Fibroblast of mammary gland (primary cell): ENCODE results near the gene KRTAP10-8.
"Not testable (repeated sequence)": the region's sequence is repeated elsewhere in the genome, so short reads cannot be mapped to it uniquely, and the experiment has no call there.

Source experiments
- DNase-seq: peaks from one replicate; pipeline ENCODE4 v3.0.0-alpha.2; 2010; ENCODE audit warnings: low read depth
- H3K4me3 ChIP-seq: 2 replicates; pipeline ENCODE4 v1.5.1; 2011; ENCODE audit warnings: low read depth, mild to moderate bottlenecking, low read length, moderate library complexity; ENCODE audit not compliant: control insufficient read depth
- TF ChIP-seq, protein P1 (sequence below): conservative IDR thresholded peaks from 2 replicates; pipeline ENCODE4 v1.5.1; 2011; ENCODE audit warnings: low read depth, low read length, inconsistent platforms; ENCODE audit not compliant: control insufficient read depth, insufficient read depth

The KRTAP10-8 gene

DNA sequence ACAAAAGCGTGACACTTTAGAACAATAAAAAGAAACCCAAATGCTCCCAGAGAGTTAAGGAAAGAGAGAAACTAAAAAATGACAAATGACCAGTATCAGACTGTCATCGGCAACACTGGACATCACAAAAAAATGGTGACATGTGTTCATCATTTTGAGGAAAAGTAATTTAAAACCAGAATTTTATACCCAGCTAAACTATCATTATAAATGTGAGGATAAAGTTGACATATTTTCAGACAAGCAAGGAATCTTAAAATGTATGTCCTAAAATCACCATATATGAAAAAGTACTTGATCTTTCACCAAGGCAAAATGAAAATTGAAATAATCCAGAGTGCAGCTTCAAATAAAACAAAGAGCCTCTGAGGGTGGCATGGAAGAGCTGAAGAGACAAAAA, 33.0 kb downstream of the KRTAP10-8 start:
- no peak for DNase-seq
- no peak overlapping the region for H3K4me3 ChIP-seq
- TF ChIP-seq, protein P1, sequence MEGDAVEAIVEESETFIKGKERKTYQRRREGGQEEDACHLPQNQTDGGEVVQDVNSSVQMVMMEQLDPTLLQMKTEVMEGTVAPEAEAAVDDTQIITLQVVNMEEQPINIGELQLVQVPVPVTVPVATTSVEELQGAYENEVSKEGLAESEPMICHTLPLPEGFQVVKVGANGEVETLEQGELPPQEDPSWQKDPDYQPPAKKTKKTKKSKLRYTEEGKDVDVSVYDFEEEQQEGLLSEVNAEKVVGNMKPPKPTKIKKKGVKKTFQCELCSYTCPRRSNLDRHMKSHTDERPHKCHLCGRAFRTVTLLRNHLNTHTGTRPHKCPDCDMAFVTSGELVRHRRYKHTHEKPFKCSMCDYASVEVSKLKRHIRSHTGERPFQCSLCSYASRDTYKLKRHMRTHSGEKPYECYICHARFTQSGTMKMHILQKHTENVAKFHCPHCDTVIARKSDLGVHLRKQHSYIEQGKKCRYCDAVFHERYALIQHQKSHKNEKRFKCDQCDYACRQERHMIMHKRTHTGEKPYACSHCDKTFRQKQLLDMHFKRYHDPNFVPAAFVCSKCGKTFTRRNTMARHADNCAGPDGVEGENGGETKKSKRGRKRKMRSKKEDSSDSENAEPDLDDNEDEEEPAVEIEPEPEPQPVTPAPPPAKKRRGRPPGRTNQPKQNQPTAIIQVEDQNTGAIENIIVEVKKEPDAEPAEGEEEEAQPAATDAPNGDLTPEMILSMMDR = no peak

- not testable (repeated sequence) for H3K4me3 ChIP-seq, DNase-seq
Observed at GRCh38 chr21:44646366-44647221, 34.7 kb downstream of the KRTAP10-8 start, which contains the start of gene KRTAP10-11. KRTAP10-11 (plus strand) TSS chr21:44646414; CDS start chr21:44646459, 45 bp downstream.

DNA sequence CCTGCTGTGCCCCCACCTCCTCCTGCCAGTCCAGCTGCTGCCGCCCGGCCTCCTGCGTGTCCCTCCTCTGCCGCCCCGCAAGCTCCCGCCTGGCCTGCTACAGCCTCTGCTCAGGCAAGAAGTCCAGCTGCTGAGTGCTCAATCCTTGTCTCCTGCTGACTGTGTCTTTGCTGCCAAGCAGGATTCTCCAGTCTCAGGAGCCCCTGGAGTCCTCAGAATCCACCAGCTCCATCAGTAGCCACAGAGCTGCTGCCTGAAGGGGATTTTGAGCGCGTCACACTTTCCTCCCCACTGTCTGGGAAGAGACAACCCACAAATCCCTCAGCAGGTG, 35.3 kb downstream of the KRTAP10-8 start:
- TF ChIP-seq, protein P1 = no peak
- no peak for DNase-seq
- H3K4me3 ChIP-seq = no peak overlapping the region

- TF ChIP-seq, protein P1 = no peak
- H3K4me3 ChIP-seq = no peak overlapping the region
- DNase-seq = no peak
Observed at GRCh38 chr21:44648557-44649311, 36.9 kb downstream of the KRTAP10-8 start.

DNA sequence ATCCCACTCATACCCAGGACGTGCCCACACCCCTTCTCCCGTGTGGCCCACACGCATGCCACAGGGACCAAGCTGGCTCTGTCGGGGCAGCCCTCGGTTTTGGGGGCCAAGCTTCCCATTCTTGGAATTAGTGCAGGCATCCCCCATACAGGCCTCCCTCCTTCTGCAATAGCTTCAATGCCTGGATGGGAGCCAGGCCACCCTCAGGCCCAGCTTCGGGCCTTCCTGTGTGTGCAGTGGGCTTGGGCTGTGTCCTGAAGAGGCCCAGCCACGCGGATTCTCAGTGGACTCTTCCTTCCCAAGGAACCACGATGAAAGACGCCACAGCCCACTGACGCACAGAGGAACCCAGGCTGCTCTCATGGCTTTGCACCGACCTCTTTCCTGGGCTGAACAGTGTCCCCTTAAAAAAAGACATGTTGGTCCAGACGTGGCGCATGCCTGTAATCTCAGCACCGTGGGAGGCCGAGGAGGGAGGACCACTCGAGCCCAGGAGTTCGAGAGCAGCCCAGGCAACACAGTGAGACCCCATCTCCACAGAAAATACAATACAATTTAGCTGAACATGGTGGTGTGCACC, 37.7 kb downstream of the KRTAP10-8 start:
- no peak overlapping the region for H3K4me3 ChIP-seq
- TF ChIP-seq, protein P1 = no peak
- no peak for DNase-seq

GRCh38 chr21:44650265-44650972, 38.5 kb downstream of the KRTAP10-8 start:
- no peak for DNase-seq
- TF ChIP-seq, protein P1 = no peak
- H3K4me3 ChIP-seq = no peak overlapping the region
